ENCODE results near the gene POLD2.
A peak's percentile ranks its signal among the peaks of the same experiment; 100 is the strongest.

POLD2 gene

DNA sequence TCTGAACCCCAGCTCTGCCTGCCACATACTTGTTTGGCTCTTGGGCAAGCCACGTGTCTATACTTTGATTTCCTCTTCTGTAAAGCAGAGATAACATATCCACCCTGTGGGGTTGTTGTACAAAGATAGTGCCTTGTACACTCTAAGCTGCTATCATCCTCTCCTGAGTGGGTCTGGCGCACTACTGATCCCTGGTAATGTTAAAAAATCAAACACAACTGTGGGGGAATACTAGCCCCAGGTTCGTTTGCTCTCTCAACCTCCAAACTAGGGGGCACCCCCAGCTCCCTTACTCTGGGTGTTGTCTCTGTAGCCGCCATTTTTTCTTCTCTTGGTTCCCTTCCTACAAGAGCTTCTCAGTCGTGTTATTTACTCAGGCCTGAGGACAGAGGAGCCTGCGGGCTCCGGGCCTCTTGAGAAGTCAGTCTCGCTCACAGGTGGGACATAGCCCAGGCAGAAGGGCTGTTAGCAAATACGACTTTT lies 42.0 kb downstream of the POLD2 start:
- peak; percentile 41 for DNase-seq (ENCODE audit: low spot score)

DNA sequence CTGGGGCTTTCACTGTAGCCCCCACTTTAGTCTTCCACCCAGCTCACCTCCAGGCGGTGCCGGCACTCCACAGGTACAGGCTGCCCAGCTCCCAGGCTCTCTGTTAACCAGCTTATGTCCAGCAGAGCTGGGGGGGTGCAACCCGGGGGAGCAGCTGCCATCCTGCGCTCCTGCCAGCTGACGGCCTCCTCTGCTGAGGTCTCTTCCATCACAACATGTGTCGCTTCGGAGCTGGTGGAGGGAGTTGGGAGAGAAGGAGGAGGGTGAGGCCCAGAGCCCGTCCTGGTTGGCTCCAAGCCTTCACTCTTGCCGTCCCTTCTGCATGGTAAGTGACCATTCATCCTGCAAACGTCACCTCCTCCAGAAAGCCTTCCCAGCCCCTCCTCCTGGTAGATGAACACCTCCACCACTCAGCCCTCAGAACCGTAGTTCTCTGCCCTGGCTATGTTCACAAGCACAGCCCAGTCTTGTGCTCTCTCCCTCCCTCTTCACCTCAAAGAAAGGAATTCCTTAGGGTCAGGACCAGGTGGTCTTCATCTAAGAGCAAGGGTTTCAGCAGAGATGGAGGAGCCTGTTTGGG lies 42.6 kb downstream of the POLD2 start:
- no peak for DNase-seq (ENCODE audit: low spot score)

DNA sequence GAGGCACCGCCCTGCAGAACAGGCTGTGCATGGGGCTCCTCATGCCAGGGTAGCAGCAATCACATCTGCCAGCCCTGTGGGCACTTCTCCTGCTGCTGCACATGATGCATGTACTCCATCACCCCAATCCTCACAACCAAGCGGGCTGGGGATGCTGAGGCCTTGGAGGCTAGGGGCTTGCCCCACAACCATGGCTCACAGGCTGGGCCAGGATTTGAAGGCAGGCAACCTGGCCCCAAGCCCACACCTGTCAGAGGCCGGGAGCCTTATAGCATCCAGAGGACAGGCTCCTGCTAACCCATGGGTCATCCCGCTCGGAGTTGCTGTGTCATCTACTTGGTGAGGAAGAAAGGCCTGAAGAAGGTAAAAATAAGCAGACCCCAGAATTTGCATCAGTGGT lies 43.2 kb downstream of the POLD2 start:
- no peak for DNase-seq (ENCODE audit: low spot score)

DNA sequence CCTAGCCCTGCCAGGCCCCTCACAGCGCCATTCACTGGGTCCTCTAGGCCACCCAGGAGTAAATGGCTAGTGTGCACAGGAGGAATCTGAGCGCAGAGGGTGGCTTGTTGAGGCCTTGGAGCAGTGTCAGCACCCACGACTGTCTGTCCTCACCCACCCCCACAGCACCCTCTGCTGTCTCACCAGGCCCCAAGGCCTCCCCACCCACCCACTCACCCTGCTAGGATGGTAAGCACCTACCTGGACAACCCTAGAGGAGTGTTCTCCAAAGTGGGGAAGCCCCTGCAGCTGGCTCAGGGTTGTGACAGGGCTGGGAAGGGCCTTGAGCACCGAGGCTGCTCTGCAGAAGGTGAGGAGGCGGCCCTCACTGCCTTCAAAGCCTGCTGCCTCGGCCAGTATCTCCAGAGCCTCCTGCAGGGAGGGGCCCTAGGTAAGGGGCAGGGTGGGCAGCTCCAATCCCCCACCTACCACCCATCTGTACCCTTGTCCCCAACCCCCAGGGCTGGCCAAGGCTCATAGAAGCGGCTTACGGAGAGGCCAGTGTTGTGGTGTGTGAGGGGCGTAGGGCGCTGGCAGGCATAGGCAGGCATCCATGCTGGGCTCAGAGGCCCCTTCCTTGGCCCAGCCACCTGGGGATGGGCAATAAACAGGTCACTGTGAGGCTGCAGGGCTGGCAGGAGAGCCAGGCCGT lies 43.9 kb downstream of the POLD2 start:
- no peak for DNase-seq (ENCODE audit: low spot score)

DNA sequence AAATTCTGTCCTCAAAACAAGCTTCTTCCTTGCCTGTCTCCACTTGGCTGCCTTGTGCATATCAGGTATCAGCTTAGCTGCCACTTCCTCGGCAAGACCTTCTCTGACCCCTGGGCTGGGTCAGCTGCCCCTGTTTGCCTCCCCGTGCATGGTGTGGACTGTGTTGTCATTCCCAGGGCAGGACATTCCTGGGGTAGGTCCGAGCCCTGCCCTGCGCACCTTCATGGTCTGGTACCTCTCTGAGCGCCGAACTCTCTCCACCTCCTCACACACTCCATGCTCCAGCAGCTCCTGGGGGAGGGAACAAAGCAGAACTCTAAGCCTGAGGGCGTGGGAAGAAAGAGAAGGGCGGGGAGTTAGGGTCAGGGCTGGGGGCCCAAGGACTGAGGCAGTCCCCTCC lies 44.8 kb downstream of the POLD2 start:
- DNase-seq (ENCODE audit: low spot score), result no peak

DNA sequence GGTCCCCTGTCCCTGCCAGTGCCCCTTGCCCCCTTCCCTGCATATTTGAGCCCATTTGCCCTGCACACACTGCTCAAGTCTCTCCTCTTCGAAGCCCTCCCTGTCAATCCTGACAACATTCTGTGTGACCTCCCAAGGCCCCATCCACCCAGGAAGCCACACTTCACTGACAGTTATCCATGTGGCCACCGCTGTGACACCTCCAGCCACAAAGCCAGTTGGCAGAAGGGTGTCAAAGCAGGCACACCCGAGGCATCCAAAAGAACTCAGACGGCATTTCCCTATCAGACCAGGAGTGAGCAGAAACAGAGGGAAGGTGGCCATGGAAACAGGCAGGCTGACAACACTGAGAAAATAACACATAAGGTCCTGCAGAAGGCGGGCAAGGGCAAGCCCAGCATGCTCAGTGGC lies 45.7 kb downstream of the POLD2 start:
- no peak for DNase-seq (ENCODE audit: low spot score)

DNA sequence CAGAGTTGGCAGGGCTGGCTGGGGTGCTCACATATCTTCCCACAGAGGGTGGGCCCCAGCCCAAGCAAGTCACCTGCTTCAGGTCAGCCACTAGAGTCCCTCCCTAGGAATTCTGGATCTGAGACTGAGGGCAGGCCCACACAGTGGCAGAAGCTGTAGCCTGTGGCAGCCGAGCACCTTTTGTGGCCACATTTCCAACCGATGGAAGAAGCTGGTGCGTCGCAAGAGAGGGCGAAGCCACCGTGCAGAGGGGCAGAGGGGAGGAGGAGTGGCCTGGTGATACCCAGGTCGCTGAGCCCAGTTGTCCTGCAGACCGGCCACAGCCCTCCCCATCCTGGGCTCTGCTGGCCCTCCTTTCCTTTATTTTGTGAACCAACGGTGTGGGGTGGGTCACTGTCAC lies 46.3 kb downstream of the POLD2 start:
- no peak for DNase-seq (ENCODE audit: low spot score)

DNA sequence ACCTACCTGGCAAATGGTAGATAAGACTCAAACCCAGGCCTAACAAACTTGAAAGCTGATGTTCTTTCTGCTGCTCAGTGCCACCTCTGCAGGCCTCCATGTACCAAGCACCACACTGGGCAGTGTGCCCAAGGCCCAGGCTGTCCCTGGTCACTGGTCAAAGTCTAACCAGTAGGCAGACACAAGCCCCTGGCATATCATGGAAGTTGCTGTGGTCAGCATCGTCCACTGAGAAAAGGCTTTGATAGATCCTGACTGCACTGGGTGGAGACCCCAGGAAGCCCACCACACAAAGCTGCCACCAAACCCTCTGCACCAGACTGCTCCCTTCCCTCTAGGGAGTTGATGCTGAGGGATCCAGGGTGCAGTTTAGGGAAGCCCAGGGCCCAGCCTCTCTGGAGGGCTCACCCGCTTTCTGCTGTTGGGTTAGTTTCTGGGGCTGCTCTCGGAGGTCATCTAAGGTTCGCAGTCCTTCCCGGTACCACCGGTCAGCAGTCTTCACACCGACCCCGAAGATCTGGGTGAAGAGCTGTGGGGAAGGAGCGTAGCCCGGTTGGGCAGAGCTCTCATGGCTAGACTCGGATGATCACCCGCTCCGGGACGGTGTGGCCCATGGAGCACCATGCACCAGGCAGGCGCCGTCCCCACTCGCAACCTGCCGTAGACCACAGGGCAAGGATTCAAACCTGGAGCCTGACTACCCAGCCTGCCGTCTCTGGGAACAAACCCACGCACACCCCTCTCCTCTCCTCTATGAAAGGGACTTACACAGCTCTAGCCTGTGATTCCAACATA lies 47.0 kb downstream of the POLD2 start:
- no peak for DNase-seq (ENCODE audit: low spot score)

DNA sequence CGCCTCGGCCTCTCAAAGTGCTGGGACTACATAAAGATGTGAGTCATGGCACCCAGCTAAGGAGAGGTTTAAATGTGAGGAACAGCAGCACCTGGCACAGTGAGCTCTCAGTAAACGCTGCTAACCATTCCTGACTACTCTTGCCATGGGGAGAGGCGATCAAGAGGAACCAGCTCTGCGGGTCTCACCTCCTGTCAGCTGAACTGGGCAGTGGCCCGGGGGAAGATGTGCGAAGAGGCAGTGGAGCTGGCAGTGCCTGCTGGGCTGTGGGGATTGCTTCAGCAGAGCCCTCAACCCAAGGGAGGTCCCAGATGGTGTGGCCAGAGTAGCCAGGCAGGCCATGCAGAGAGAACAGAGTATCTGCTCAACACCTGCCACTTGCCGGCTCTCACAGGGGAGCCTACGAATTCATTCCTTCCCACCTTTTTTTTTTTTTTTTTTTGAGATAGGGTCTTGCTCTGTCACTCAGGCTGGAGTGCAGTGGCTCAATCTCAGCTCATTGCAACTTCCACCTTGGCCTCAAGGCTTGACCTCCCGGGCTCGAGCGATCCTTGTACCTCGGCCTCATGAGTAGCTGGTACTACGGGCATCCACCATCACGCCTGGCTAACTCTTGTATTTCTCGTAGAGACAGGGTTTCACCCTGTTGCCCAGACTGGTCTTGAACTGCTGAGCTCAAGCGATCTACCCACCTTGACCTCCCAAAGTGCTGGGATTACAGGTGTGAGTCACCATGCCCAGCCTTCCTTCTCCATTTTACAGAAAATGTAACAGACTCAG lies 47.9 kb downstream of the POLD2 start:
- no peak for DNase-seq (ENCODE audit: low spot score)

DNA sequence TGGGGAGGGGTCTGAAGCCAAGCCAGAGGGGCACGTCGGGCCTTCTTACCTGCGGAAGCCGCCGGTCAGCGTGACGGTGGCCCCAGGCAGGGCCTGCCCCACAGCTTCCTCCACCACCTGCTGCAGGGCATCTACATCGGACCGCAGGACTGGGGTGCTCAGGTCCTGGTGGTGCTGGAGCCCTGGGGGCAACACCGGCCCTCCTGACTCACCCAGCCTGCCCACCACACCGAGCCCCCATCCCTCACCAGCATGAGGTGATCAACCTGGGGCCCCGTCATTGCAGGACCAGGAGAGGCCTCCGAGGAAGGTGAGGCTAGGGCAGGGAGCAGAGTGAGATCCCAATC lies 49.0 kb downstream of the POLD2 start:
- DNase-seq (ENCODE audit: low spot score), result no peak

DNA sequence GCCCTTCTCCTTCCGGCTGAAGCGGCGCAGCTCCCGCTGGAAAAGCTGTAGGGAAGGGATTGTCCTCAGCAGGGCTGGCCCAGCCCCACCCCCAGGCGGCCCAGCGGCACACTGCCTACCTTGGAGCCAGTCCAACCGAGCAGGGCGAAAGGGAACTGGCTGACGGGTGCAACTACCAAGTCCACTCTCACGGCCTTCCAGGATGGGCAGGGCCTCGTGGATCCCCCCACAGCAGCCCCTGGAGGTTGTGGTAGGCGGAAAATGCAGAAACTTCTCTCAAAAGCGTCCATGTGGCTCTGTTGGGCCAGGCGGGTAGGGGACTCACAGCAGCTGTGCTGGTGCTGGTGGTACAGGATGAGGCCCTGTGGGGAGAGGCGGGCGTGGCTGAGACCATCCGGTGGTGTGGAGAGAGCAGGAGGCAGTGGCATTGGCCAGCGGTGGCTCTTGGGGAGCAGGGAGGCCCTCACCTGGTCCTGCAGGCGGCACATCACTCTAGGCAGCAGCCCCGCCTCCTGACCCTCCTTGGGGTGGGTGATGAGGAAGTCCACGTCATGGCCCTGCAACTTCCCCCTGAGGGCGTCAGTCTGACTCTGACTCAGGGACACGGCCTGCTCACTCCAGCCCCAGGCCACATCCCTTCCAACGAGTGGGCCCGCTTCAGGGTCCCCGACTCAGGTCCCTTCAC lies 49.5 kb downstream of the POLD2 start:
- peak; percentile 45 for DNase-seq (ENCODE audit: low spot score)

DNA sequence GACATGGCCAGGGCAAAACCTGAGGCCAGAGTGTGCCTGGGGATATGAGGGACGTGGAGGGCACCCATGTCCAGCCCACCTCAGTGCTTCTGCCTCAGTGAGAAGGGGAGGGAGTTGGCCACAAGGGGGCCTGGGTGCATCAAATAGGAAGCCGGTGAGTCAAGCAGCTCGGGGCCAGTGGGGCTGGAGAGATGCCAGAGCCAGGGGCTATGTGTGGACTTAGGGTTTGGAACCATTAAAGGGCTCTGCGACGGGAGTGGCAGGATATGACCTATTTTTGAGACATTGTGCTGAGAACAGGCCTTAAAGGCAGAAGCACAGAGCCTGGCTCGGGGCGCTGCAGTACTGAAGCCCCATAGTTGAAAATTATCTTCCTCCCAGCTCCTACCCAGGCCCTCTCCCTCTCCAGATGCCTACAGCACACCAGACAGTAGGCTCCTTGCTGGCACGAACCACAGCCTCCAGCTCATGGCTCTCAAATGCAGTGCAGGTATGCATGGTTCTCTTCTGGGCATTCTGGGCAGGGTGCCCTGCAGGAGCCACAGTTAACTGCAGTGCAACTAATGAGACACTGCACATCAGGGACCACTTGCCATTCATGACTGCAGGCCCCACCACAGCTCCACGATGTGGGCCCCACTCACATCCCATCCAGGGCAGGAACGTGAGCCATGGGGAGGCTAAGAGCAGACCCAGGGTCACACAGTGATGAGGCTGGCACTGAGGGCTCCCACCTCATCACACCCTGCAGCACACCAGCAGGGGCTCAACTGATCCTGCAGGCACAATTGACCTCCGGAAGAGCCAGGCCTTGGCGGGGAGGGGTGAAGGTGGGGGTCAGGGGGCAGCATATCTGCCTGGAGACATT lies 50.8 kb downstream of the POLD2 start:
- DNase-seq (ENCODE audit: low spot score), result peak; percentile 45

DNA sequence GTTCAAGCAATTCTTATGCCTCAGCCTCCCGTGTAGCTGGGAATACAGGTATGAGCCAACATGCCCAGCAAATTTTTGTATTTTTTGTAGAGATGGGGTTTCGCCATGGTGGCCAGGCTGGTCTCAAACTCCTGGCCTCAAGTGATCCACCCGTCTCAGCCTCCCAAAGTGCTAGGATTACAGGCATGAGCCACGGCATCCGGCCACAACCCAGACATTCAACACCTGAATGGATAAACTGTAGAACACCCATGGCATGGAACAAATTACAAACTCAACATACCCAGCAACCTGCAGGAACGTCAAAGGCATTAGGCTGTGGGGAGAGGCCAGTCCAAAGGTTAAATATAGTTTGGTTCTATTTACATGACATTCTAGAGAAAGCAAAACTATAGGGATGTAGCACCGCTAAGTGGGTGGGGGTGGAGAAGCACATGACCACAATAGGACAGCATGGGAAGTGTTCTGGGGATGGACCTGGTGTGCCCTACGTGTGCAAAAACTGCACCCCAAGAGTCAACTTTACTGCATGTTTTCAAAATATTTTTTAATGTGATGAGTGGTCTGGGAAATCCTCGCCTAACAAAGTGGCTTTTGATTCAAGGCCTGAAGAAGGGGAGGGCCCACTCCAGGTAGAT lies 51.5 kb downstream of the POLD2 start:
- no peak for DNase-seq (ENCODE audit: low spot score)

DNA sequence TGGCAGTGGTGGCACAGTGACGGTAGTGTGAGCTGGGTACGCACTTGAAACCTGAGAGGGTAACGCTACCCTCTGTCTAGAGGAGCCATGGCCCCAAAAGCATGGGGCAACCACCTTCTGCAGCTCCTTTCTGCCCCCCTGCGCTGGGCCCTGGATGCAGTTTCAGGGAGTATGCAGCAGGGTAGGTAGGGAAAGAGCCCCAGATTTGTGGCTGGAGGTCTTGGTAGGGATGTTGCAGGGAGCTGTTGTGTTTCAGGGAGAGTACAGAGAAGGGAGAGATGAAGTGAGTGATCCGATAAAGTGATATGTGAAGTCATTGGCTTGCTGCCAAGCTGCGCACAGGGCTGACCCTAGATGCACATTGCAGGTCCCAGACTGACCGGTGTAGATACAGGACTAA lies 55.3 kb downstream of the POLD2 start:
- no peak for DNase-seq (ENCODE audit: low spot score)

DNA sequence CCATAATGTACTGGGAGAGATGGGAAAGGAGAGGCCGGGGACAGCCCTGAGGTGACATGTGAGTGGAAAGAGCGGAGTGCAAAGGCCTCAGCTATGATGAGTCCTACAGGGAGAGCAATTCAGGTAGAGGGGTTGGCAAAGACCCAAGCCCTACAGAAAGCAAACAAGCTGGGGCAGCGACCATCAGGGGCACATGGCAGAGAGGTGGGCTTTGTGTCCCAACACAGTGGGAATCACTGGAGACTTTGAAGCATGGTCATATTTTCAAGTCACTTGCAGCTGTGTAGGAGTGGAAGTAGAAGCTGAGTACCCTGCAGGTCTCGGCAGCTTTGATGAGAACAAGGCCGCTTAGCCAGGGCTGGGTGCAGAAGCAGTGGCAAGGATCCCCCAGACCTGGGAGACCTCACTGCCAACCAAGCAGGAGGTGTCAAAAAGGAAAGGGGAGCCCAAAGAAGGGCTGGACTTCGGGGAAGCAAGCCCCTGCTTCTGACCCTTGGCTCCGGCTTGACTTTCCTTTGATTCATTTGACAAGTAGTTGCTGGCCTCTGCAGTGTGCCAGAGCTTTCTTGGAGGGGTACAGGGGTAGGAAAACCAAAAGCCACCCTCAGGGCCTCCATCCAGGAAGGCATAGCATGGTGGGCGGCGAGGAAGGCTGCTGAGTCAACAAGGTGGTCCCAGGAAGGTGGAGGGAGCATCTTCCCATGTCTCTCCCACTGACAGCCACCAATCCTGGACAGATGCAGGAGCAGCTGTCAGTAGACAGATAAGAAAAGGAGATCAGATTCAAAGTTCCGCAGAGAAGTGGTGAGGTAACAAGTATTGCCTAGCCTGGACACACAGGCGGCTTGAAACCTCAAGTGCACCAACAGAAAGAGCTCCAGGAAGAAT lies 56.0 kb downstream of the POLD2 start:
- no peak for DNase-seq (ENCODE audit: low spot score)

DNA sequence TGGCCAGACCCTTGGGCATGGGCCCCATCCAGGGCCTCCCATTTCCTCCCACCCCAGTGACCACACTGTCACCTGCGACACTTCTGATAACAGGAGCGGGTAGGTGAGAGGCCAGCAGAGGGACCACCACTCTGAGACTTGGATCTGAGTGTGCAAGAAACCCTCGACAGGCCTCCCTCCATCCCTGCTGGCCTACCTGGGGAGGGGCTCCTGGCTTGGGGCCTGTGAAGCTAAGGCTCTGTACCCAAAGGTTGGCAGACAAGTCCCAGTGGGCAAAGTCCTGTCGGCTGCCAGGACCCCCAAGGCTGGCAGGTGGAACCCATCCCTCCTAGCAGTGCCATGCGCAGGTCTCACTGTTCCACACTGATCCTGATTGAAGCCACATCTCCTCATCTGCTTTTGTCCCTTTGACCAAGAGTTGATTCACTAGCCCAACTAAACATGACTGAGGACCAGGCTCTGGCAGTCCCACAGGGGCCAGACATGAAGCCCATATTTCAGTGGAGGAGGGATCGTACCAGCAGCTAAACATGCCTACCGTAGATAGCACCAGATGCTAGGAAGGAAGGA lies 56.8 kb downstream of the POLD2 start:
- no peak for DNase-seq (ENCODE audit: low spot score)

DNA sequence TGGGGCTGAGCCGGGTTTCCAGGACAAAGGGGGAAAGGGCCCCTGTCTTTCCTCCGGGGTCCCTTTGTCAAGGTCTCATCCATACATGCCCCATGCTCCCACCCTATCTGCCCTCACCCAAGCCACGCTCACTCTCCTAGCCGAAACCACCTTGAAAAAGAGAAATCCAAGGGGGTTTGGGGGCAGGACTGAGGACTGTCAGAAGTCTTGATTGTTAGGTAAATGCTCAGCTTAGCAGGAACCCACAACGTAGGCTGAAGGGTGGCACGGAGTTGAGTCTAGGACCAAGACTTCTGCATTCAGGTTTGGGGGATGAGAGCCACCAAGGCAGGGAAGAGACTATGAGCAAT lies 57.3 kb downstream of the POLD2 start:
- DNase-seq (ENCODE audit: low spot score), result no peak

DNA sequence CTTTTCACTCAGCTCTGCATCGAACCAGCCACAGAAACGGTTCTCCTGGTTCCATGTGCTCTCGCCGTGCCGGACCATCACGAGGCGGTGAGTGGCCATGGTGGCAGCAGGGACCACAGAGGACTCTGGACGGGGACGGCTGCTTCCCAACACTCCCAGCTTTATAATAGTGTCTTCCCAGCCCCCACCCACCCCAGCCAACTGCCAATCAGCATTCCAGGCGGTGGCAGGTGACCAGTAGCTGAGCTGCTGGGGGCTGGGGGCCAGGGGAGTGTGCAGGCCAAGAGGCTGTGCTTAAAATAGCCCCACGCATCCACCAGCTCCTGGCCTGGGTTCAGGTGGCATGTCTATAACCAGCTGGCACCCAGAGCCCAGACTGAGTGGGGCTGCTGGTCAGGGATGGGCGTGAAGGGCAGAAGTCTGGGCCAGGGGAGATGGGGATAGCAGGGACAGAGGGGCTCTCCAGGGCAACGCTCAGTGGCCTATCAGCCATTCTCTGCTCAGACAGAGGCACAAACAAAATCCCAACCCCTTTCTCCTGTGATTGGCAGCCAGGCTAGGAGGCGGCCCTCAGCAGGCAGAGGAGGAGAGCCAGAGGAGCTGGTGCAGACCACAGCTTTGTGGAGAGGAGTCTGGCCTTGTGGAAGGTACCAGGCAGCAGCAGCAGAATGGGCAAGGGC lies 57.8 kb downstream of the POLD2 start, which contains the start of gene PGAM2:
Gene PGAM2 (minus strand): TSS at position 137 of the 680 bp plus-strand sequence. CDS start 38 bp downstream, at position 99.
- DNase-seq (ENCODE audit: low spot score), result no peak
